Mammary epithelial cell (primary cell): ENCODE results near the gene RHOF.

Source experiments
- EZH2 ChIP-seq: IDR thresholded peaks from 2 replicates; pipeline ENCODE4 v1.6.1; 2012; ENCODE audit warnings: low read length, inconsistent platforms, borderline replicate concordance
- TF ChIP-seq, protein P1 (sequence below), 2 donors: IDR thresholded peaks in 1 of 2; conservative IDR thresholded peaks in 1 of 2; 2 replicates each; pipeline ENCODE4 v1.5.1; 2011 to 2012; ENCODE audit warnings: inconsistent platforms in 2 of 2, low read length in 2 of 2, mild to moderate bottlenecking in 2 of 2, control low read depth in 1 of 2, low read depth in 1 of 2; ENCODE audit not compliant: insufficient read depth in 1 of 2; ENCODE audit errors: extremely low read depth in 1 of 2

DNA sequence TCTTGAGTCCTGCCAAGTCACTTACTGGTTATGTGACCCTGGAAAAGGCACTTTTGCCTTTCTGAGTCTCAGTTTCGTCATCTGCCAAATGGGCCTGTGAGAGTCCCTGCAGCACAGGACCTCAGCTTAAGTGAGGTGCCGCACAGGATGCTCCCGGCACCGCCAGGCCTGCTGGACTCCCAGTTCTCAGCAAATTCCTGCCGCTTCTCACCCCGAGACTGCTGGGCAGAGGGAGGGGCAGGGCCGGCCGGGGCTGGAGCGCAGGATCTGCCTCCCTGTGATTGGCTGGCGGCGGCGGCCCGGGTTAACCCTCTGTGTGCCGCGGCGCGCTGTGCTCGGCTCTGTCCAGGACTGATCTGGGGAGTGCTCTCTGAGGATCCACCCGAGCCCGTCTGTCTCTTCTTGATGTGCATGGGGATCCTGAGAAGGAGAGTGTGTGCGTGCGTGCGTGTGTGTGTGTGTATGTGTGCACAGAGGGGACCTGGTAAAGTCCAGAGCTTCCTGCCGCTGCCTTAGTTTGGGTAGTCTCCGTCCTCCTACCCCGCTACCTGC lies 18.9 kb upstream of the RHOF start:
- TF ChIP-seq, protein P1, sequence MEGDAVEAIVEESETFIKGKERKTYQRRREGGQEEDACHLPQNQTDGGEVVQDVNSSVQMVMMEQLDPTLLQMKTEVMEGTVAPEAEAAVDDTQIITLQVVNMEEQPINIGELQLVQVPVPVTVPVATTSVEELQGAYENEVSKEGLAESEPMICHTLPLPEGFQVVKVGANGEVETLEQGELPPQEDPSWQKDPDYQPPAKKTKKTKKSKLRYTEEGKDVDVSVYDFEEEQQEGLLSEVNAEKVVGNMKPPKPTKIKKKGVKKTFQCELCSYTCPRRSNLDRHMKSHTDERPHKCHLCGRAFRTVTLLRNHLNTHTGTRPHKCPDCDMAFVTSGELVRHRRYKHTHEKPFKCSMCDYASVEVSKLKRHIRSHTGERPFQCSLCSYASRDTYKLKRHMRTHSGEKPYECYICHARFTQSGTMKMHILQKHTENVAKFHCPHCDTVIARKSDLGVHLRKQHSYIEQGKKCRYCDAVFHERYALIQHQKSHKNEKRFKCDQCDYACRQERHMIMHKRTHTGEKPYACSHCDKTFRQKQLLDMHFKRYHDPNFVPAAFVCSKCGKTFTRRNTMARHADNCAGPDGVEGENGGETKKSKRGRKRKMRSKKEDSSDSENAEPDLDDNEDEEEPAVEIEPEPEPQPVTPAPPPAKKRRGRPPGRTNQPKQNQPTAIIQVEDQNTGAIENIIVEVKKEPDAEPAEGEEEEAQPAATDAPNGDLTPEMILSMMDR (conservative IDR thresholded peaks at IDR 0.05 in 1 of 2, IDR thresholded peaks at IDR 0.05 in 1 of 2; ENCODE audit: extremely low read depth in 1 of 2, insufficient read depth in 1 of 2, low read depth in 1 of 2, low read length in 2 of 2), result no peak
- no peak for TF ChIP-seq EZH2
